H1 (cell line): ENCODE results near the gene MELK. TPM values are rescaled to one million over a fixed set of nuclear protein-coding genes. Genes with fewer than 3 reads are reported as not detected.

Experiments used
- CTCF ChIA-PET: fragments of 300-600 bp; sonication (Branson Sonifier 250); formaldehyde crosslinking; loops from one replicate; lab custom pipeline; 2021; ENCODE audit not compliant: partially characterized antibody; lab: Charles Lee
- POLR2A ChIA-PET: fragments of 300-600 bp; sonication (Branson Sonifier 250); formaldehyde crosslinking; loops from one replicate; lab custom pipeline; 2021; ENCODE audit warnings: inconsistent platforms; ENCODE audit not compliant: partially characterized antibody; lab: Charles Lee
- DNase-seq, 2 experiments: peaks; one replicate each; pipeline versions ENCODE4 v3.0.0 to v3.0.0-alpha.2; 2010 to 2022; ENCODE audit warnings: low spot score in 2 of 2, low read depth in 1 of 2, mixed read lengths in 1 of 2
- FAIRE-seq: peaks from 2 replicates; lab custom pipeline; 2011; peaks lifted over from hg19 to GRCh38; lab: Jason Lieb, UNC
- H2AFZ ChIP-seq: 2 replicates; pipeline ENCODE4 v1.8.1; 2012; ENCODE audit warnings: low read length, inconsistent platforms
- H2AK5ac ChIP-seq: 2 replicates; pipeline ENCODE4 v1.6.1; 2013; ENCODE audit warnings: low read depth, low read length
- H2BK120ac ChIP-seq: replicated peaks from 2 replicates; pipeline ENCODE3; 2013; ENCODE audit warnings: low read depth, low read length, inconsistent platforms
- H2BK12ac ChIP-seq: 2 replicates; pipeline ENCODE4 v1.6.1; 2013; ENCODE audit warnings: low read depth, low read length
- H2BK15ac ChIP-seq: 2 replicates; pipeline ENCODE4 v1.6.1; 2013; ENCODE audit warnings: low read length
- H2BK20ac ChIP-seq: 2 replicates; pipeline ENCODE4 v1.6.1; 2013; ENCODE audit warnings: low read length
- H2BK5ac ChIP-seq: 2 replicates; pipeline ENCODE4 v1.6.1; 2013; ENCODE audit warnings: low read depth, low read length
- H3K14ac ChIP-seq: 2 replicates; pipeline ENCODE4 v1.6.1; 2013; ENCODE audit warnings: inconsistent platforms; ENCODE audit not compliant: insufficient read length
- H3K18ac ChIP-seq: 2 replicates; pipeline ENCODE4 v1.6.1; 2013; ENCODE audit warnings: low read length; ENCODE audit errors: extremely low read depth
- H3K23ac ChIP-seq: 2 replicates; pipeline ENCODE4 v1.6.1; 2013; ENCODE audit warnings: inconsistent platforms; ENCODE audit not compliant: insufficient read length
- H3K23me2 ChIP-seq: 2 replicates; pipeline ENCODE4 v1.6.1; 2013; ENCODE audit warnings: low read depth, low read length
- H3K27ac ChIP-seq: 2 replicates; pipeline ENCODE4 v1.6.1; 2011; ENCODE audit warnings: low read depth, low read length, inconsistent platforms
- H3K27me3 ChIP-seq, 4 experiments: replicated peaks in 1 of 4; 1 replicate in 1 of 4; 2 replicates in 3 of 4; pipeline versions ENCODE4 v1.6.1 to v1.8.1; 2011 to 2013; ENCODE audit warnings: low read length in 3 of 4, mild to moderate bottlenecking in 3 of 4, inconsistent platforms in 2 of 4, mixed read lengths in 2 of 4, moderate library complexity in 1 of 4; ENCODE audit not compliant: control insufficient read depth in 3 of 4, insufficient read depth in 3 of 4; ENCODE audit errors: extremely low read depth in 1 of 4
- H3K36me3 ChIP-seq, 4 experiments: 2 replicates each; pipeline versions ENCODE4 v1.6.1 to v1.8.1; 2011 to 2013; ENCODE audit warnings: mild to moderate bottlenecking in 4 of 4, low read length in 3 of 4, moderate library complexity in 2 of 4, control low read depth in 1 of 4, inconsistent platforms in 1 of 4; ENCODE audit not compliant: insufficient read depth in 4 of 4, control insufficient read depth in 2 of 4
- H3K4ac ChIP-seq: replicated peaks from 2 replicates; pipeline ENCODE3; 2013; ENCODE audit warnings: low read length, low read depth, mixed read lengths, inconsistent platforms; ENCODE audit not compliant: insufficient read length
- H3K4me1 ChIP-seq, 4 experiments: replicated peaks in 1 of 4; 1 replicate in 1 of 4; 2 replicates in 3 of 4; pipeline versions ENCODE4 v1.6.1 to v1.8.1; 2011 to 2013; ENCODE audit warnings: low read length in 3 of 4, inconsistent platforms in 2 of 4, mixed read lengths in 1 of 4; ENCODE audit not compliant: insufficient read depth in 4 of 4, control insufficient read depth in 3 of 4
- H3K4me2 ChIP-seq, 2 experiments: 2 replicates each; pipeline versions ENCODE4 v1.6.1 to v1.8.1; 2011 to 2013; ENCODE audit warnings: low read depth in 2 of 2, low read length in 2 of 2, control low read depth in 1 of 2, inconsistent platforms in 1 of 2, mild to moderate bottlenecking in 1 of 2; ENCODE audit not compliant: insufficient read depth in 1 of 2
- H3K4me3 ChIP-seq, 4 experiments: fragments of 200-600, 300-600 bp in 1 of 4; sonication (generic), shearing (Covaris generic), sonication (Bioruptor Twin) in 1 of 4; 2 replicates each; pipeline versions ENCODE4 v1.5.1 to v1.8.1; 2011 to 2016; ENCODE audit warnings: low read length in 4 of 4, low read depth in 3 of 4, control low read depth in 2 of 4, inconsistent platforms in 2 of 4, mild to moderate bottlenecking in 2 of 4, mixed read lengths in 1 of 4, moderate library complexity in 1 of 4; ENCODE audit not compliant: insufficient read depth in 2 of 4; ENCODE audit errors: extremely low read depth in 1 of 4
- H3K56ac ChIP-seq: replicated peaks from 2 replicates; pipeline ENCODE3; 2013; ENCODE audit warnings: low read depth, mild to moderate bottlenecking, mixed read lengths, low read length, inconsistent platforms; ENCODE audit not compliant: insufficient read length
- H3K79me1 ChIP-seq: 2 replicates; pipeline ENCODE4 v1.6.1; 2013; ENCODE audit warnings: low read depth, low read length, control low read depth
- H3K79me2 ChIP-seq, 2 experiments: 2 replicates each; pipeline versions ENCODE4 v1.6.1 to v1.8.1; 2012 to 2013; ENCODE audit warnings: low read length in 2 of 2, mild to moderate bottlenecking in 2 of 2, inconsistent platforms in 1 of 2; ENCODE audit not compliant: insufficient read depth in 2 of 2, control insufficient read depth in 1 of 2
- H3K9ac ChIP-seq, 4 experiments: replicated peaks in 1 of 4; 1 replicate in 1 of 4; 2 replicates in 3 of 4; pipeline versions ENCODE4 v1.6.1 to v1.8.1; 2011 to 2013; ENCODE audit warnings: low read depth in 3 of 4, low read length in 3 of 4, control low read depth in 2 of 4, mild to moderate bottlenecking in 2 of 4, moderate library complexity in 2 of 4, inconsistent platforms in 1 of 4; ENCODE audit errors: extremely low read depth in 1 of 4
- H3K9me3 ChIP-seq, 2 experiments: 2 replicates each; pipeline versions ENCODE4 v1.6.1 to v1.8.1; 2012 to 2013; ENCODE audit warnings: mild to moderate bottlenecking in 2 of 2, moderate library complexity in 2 of 2, control low read depth in 1 of 2, inconsistent platforms in 1 of 2, low read depth in 1 of 2, low read length in 1 of 2, mixed read lengths in 1 of 2; ENCODE audit not compliant: insufficient read depth in 2 of 2
- H4K20me1 ChIP-seq, 2 experiments: replicated peaks in 1 of 2; 2 replicates each; pipeline versions ENCODE3 to v1.8.1; 2011 to 2013; ENCODE audit warnings: inconsistent platforms in 2 of 2, low read length in 2 of 2, mild to moderate bottlenecking in 1 of 2; ENCODE audit not compliant: insufficient read depth in 2 of 2, control insufficient read depth in 1 of 2
- H4K5ac ChIP-seq: 2 replicates; pipeline ENCODE4 v1.6.1; 2013; ENCODE audit warnings: low read length, low read depth, mixed read lengths, inconsistent platforms; ENCODE audit not compliant: insufficient read length
- H4K8ac ChIP-seq: 2 replicates; pipeline ENCODE4 v1.8.0; 2013; ENCODE audit warnings: mild to moderate bottlenecking, moderate library complexity, low read length, inconsistent platforms; ENCODE audit not compliant: insufficient read depth; ENCODE audit errors: extremely low read depth
- H4K91ac ChIP-seq: replicated peaks from 2 replicates; pipeline ENCODE3; 2013; ENCODE audit warnings: low read length, mixed read lengths, inconsistent platforms; ENCODE audit not compliant: insufficient read length
- CBX8 ChIP-seq: fragments of 300-800, 300-1000 bp; sonication (generic); IDR thresholded peaks from 2 replicates; pipeline ENCODE4 v1.7.1; 2016; ENCODE audit warnings: low read depth, low read length, borderline replicate concordance
- CHD1 ChIP-seq: IDR thresholded peaks from 2 replicates; pipeline ENCODE4 v1.6.1; 2012; ENCODE audit warnings: low read depth, low read length, improper control_type of control experiment
- EGR1 ChIP-seq: IDR thresholded peaks from 2 replicates; pipeline ENCODE4 v1.6.1; 2011; ENCODE audit warnings: low read depth, low read length, borderline replicate concordance
- MAFK ChIP-seq: IDR thresholded peaks from 2 replicates; pipeline ENCODE4 v1.6.1; 2012; ENCODE audit warnings: low read depth, mild to moderate bottlenecking, improper control_type of control experiment, low read length
- RBBP5 ChIP-seq: IDR thresholded peaks from 2 replicates; pipeline ENCODE4 v1.7.1; 2012; ENCODE audit warnings: low read depth, mild to moderate bottlenecking, inconsistent platforms, low read length, moderate library complexity, borderline replicate concordance
- TAF1 ChIP-seq: IDR thresholded peaks from 2 replicates; pipeline ENCODE4 v1.6.1; 2011; ENCODE audit warnings: mild to moderate bottlenecking, low read depth, low read length
- USF2 ChIP-seq: IDR thresholded peaks from 2 replicates; pipeline ENCODE4 v1.6.1; 2011; ENCODE audit warnings: low read length, improper control_type of control experiment
- ZNF274 ChIP-seq: IDR thresholded peaks from 2 replicates; pipeline ENCODE4 v1.7.0; 2012; ENCODE audit warnings: low read length, borderline replicate concordance; ENCODE audit errors: extremely low read depth
- WGBS, 2 experiments: shearing (Covaris generic) in 1 of 2; methylation state at CpG; one replicate each; pipeline versions ENCODE4 v1.1.6 to v1.1.7; 2013 to 2015; ENCODE audit warnings: low lambda C conversion rate in 2 of 2, mixed read lengths in 2 of 2, inconsistent platforms in 1 of 2, low coverage in 1 of 2, missing lambda C conversion rate in 1 of 2; ENCODE audit not compliant: insufficient replicate concordance in 2 of 2, insufficient coverage in 1 of 2, insufficient read length in 1 of 2; ENCODE audit errors: extremely low coverage in 1 of 2, missing lambda C conversion rate in 1 of 2; 5-methylcytosine and 5-hydroxymethylcytosine counted together
- polyA plus RNA-seq, 7 experiments: library from polyadenylated mRNA; depleted of rRNA in 3 of 7; stranded (reverse) in 5 of 7; unstranded in 2 of 7; fragments of >200 nt in 5 of 7; fragments of 200-250 nt in 2 of 7; gene quantifications; 1 replicate in 5 of 7; 2 replicates in 1 of 7; 4 replicates in 1 of 7; pipeline versions ENCODE4 v1.2.1 to v1.2.3, GENCODE V29; 2011 to 2013; ENCODE audit warnings: missing spikeins in 2 of 7, mixed read lengths in 2 of 7
- total RNA-seq: library from RNA; stranded (reverse); fragmentation: NEBNext Ultra II Directional; extraction: Animal tissue kit (Norgen Biotek cat#: 25700); gene quantifications from 2 replicates; pipeline ENCODE4 v1.2.1, GENCODE V29; 2021

MELK gene
- total and polyA plus RNA-seq, 2 of the 8 experiments (the other 6 are each of a cell fraction or from before 2014, with no cell fraction given) = 26.2 to 53.1 TPM

- H3K27me3 ChIP-seq = no peaks in the 10 kb centered on the region
- no peaks in the 10 kb centered on the region for H3K79me1 ChIP-seq
- H3K9ac ChIP-seq = no peak overlapping the region
- no peak overlapping the region for H3K14ac ChIP-seq
- no peak overlapping the region for H3K4me2 ChIP-seq
- H4K5ac ChIP-seq = no peak overlapping the region
- peaks cover 0 to 2% of the 10 kb centered on the region in 2 experiments for H4K20me1 ChIP-seq
- H3K4me1 ChIP-seq = no peaks in the 10 kb centered on the region
- WGBS, 2 experiments = 91% methylated on average over 3 of the region's 3 CpGs; no CpG with 5 or more reads in 1 of the 2 experiments
- FAIRE-seq (no peak), DNase-seq (no peak)
- no peak overlapping the region for H2BK15ac ChIP-seq
- H3K4me3 ChIP-seq = no peak overlapping the region
- no peak overlapping the region for H3K4ac ChIP-seq
- no peak overlapping the region for H3K27ac ChIP-seq
- ChIA-PET POLR2A (no interaction called here), CTCF (no interaction called here)
- H3K56ac ChIP-seq = no peak overlapping the region
- TF ChIP-seq TAF1 (no peak), CBX8 (no peak), RBBP5 (no peak), EGR1 (no peak), USF2 (no peak), CHD1 (no peak), MAFK (no peak), ZNF274 (no peak)
- H3K23me2 ChIP-seq = no peaks in the 10 kb centered on the region; the same call in 1 of the 2 replicates
- no peak overlapping the region for H2BK120ac ChIP-seq
- no peak overlapping the region for H3K18ac ChIP-seq
- H2BK12ac ChIP-seq = no peak overlapping the region
- no peak overlapping the region for H2BK5ac ChIP-seq
- H3K79me2 ChIP-seq = no peaks in the 10 kb centered on the region
- H2AFZ ChIP-seq = no peak overlapping the region
- no peak overlapping the region for H2AK5ac ChIP-seq
- peaks cover 0 to 34% (median 20%) of the 10 kb centered on the region in 4 experiments; a peak in 7 of 8 replicates for H3K36me3 ChIP-seq
- H3K23ac ChIP-seq = no peak overlapping the region
- no peak overlapping the region for H4K8ac ChIP-seq
- H2BK20ac ChIP-seq = no peak overlapping the region
- H4K91ac ChIP-seq = no peak overlapping the region
- H3K9me3 ChIP-seq = no peaks in the 10 kb centered on the region
Observed at GRCh38 chr9:36665921-36666431, 93.3 kb downstream of the MELK start.
